ENCODE data around the gene RELN. TPM values are rescaled to one million over a fixed set of nuclear protein-coding genes. Genes with fewer than 3 reads are reported as not detected.

The RELN gene
- total and polyA plus RNA-seq, 12 donors, result 0.22 to 1.9 (median 0.93) TPM

- Histone ChIP-seq H3K36me3 (no peaks in the 10 kb centered on the region), H3K9me3 (no peaks in the 10 kb centered on the region), H3K4me3 (no peak overlapping the region), H3K4me1 (no peaks in the 10 kb centered on the region), H3K27me3 (peaks cover 0 to 10% (median 0%) of the 10 kb centered on the region in 7 donors), H3K27ac (no peak overlapping the region)
- 80 to 83% methylated on average over 2 of the region's 2 CpGs for WGBS, 2 donors
- DNase-seq, result no peak
- no peak for ATAC-seq
- no peak for TF ChIP-seq CTCF (IDR thresholded peaks at IDR 0.05)
- intact Hi-C loops (cut with DNase I), result no loop called here
Observed at GRCh38 chr7:103685646-103686045, 303.8 kb downstream of the RELN start.

- Histone ChIP-seq H3K9me3 (no peaks in the 10 kb centered on the region), H3K27me3 (peaks cover 0 to 7% (median 0%) of the 10 kb centered on the region in 7 donors), H3K4me1 (no peaks in the 10 kb centered on the region), H3K27ac (no peak overlapping the region), H3K36me3 (no peaks in the 10 kb centered on the region), H3K4me3 (no peak overlapping the region)
- 82 to 86% methylated on average over 2 of the region's 2 CpGs for WGBS, 2 donors
- TF ChIP-seq CTCF (IDR thresholded peaks at IDR 0.05), result no peak
- DNase-seq (no peak), ATAC-seq (no peak)
- intact Hi-C loops (cut with DNase I), result no loop called here
Observed at GRCh38 chr7:103683348-103683747, 306.1 kb downstream of the RELN start.

DNA sequence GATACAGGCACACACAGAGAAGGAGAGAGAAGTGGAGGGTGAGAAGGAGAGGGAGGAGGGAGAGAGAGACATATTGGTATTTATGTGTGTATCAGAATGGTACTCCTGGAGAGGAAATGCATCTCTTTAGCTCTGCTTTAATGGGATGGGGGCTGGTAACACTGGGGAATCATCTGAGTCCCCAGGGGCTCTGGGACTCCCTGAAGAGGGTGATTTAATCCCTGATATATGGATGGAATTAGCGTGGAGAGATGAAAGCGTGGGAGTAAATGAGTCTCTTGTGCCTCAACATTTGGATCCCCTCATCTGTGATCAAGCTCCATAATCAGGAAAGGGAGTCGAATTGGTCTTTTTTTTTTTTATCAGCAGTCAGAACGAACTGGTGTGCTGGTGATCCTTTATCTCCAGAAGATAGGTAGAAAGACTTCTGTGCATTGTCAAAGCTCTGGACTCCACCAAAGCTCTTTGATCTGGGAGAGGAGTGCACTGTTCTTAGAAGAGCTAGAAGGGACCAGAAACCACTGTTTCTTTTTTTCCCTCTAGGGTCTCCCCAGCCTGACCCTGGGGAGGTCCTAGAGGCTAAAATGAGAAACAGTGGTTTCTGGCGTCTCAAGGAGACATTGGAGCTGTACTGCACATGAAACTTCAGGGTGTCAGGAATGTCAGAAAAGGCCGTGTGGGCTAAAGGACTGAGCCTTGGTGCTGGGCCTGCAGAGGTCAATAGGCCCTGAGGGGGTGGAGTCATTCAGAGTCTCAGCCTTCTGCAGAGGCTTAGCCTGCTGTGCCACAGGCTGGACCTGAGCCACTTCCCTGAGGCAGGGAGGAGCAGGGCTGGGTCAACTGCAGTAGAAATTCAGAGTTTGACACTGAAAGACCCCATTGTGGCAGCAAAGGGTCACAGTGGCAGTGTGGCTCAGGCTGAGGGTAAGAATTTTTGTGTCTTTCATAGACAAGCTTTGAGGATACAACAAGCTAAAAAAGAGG is 309.0 kb downstream of the RELN start:
- Histone ChIP-seq H3K9me3 (peaks cover 0 to 11% (median 0%) of the 10 kb centered on the region in 11 donors), H3K36me3 (no peaks in the 10 kb centered on the region), H3K27me3 (no peaks in the 10 kb centered on the region), H3K27ac (no peak overlapping the region), H3K4me3 (no peak overlapping the region), H3K4me1 (no peaks in the 10 kb centered on the region)
- peak in 1 of 8 donors; percentile 52 for ATAC-seq
- no peak for TF ChIP-seq CTCF (IDR thresholded peaks at IDR 0.05)
- intact Hi-C loops (cut with DNase I), result no loop called here
- DNase-seq, result no peak
- 25 to 36% methylated on average over 6 of the region's 6 CpGs for WGBS, 2 donors

- H3K27ac ChIP-seq, result no peak overlapping the region
- no peak for ATAC-seq
Observed at GRCh38 chr7:103679151-103680132, 310.0 kb downstream of the RELN start.

More at GRCh38 chr7:103679151-103680132, 310.0 kb downstream of the RELN start:
- TF ChIP-seq CTCF (IDR thresholded peaks at IDR 0.05), result no peak
- Histone ChIP-seq H3K4me1 (no peaks in the 10 kb centered on the region), H3K9me3 (peaks cover 0 to 13% (median 0%) of the 10 kb centered on the region in 11 donors), H3K36me3 (no peaks in the 10 kb centered on the region), H3K4me3 (no peak overlapping the region), H3K27me3 (no peaks in the 10 kb centered on the region)
- 75 to 81% methylated on average over 4 of the region's 4 CpGs for whole genome bisulfite sequencing, 2 donors
- DNase-seq, result no peak
- intact Hi-C loops (cut with DNase I), result no loop called here
